Testis (tissue), 2 donors: ENCODE measurements around the gene NEURL4.

Experiments
- POLR2A ChIP-seq: fragments of 450-650 bp; IDR thresholded peaks from one replicate; pipeline ENCODE4 v1.6.1; 2017; ENCODE audit warnings: antibody characterized with exemption, mild to moderate bottlenecking, moderate library complexity
- TF ChIP-seq, protein P1 (sequence below), 3 experiments: fragments of 450-650 bp in 2 of 3; fragments of 200-600 bp in 1 of 3; sonication (generic) in 1 of 3; IDR thresholded peaks; one replicate each; pipeline ENCODE4 v1.5.1; 2016 to 2019; ENCODE audit warnings: antibody characterized with exemption in 3 of 3, mild to moderate bottlenecking in 2 of 3, moderate library complexity in 1 of 3

DNA sequence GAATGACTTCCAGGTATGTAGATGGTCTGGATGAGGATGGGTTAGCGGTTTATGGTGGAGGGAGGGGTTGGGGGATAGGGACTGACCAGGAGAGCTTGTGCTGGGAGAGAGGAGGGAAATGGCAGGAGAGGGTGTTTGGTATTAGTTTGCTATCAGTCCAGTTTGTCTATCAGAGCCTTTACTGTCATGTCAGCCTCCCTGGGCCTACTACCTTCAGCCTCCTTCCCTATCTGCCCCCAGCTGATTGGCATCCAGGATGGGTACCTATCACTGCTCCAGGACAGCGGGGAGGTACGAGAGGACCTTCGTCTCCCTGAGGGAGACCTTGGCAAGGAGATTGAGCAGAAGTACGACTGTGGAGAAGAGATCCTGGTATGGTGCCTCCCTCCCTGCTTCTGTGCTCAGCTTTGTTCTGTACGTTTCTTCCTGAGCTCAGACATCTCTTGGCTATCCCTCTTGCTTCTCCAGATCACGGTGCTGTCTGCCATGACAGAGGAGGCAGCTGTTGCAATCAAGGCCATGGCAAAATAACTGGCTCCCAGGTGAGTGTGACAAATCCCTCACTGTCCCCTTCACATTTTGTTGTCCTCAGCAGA, 17.9 kb downstream of the NEURL4 start:
- no peak for TF ChIP-seq POLR2A
- TF ChIP-seq, protein P1, sequence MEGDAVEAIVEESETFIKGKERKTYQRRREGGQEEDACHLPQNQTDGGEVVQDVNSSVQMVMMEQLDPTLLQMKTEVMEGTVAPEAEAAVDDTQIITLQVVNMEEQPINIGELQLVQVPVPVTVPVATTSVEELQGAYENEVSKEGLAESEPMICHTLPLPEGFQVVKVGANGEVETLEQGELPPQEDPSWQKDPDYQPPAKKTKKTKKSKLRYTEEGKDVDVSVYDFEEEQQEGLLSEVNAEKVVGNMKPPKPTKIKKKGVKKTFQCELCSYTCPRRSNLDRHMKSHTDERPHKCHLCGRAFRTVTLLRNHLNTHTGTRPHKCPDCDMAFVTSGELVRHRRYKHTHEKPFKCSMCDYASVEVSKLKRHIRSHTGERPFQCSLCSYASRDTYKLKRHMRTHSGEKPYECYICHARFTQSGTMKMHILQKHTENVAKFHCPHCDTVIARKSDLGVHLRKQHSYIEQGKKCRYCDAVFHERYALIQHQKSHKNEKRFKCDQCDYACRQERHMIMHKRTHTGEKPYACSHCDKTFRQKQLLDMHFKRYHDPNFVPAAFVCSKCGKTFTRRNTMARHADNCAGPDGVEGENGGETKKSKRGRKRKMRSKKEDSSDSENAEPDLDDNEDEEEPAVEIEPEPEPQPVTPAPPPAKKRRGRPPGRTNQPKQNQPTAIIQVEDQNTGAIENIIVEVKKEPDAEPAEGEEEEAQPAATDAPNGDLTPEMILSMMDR (IDR thresholded peaks at IDR 0.05) = no peak
